Right lobe of liver (tissue), 6 donors: ENCODE results near the gene NOBOX. TPM values are rescaled to one million over a fixed set of nuclear protein-coding genes. Genes with fewer than 3 reads are reported as not detected.

Experiments used
- ATAC-seq, 4 donors: fragments of 200-7000 bp; cut with Tn5 transposase; one replicate each; pipeline ENCODE4 v1.9.1; 2020; ENCODE audit warnings: mild to moderate bottlenecking in 4 of 4, moderate library complexity in 4 of 4
- DNase-seq, 3 donors: peaks; one replicate each; pipeline ENCODE4 v3.0.0-alpha.2; 2020
- H3K27ac ChIP-seq, 3 donors: fragments of 200-600 bp; one replicate each; pipeline ENCODE4 v1.8.0; 2022
- H3K27me3 ChIP-seq, 2 donors: fragments of 200-600 bp; one replicate each; pipeline ENCODE4 v1.8.0; 2022
- H3K36me3 ChIP-seq, 4 donors: fragments of 200-600 bp; sonication (generic) in 1 of 4; one replicate each; pipeline versions ENCODE4 v1.5.1 to v1.8.0; 2017 to 2022; ENCODE audit warnings: control low read depth in 1 of 4
- H3K4me1 ChIP-seq, 4 donors: fragments of 200-600 bp; sonication (generic) in 1 of 4; one replicate each; pipeline versions ENCODE4 v1.5.1 to v1.8.0; 2017 to 2022; ENCODE audit warnings: control low read depth in 1 of 4
- H3K4me3 ChIP-seq, 3 donors: fragments of 200-600 bp; one replicate each; pipeline ENCODE4 v1.8.0; 2022
- H3K9me3 ChIP-seq, 4 donors: fragments of 200-600 bp; sonication (generic) in 1 of 4; one replicate each; pipeline versions ENCODE4 v1.5.1 to v1.8.0; 2017 to 2022; ENCODE audit warnings: control low read depth in 1 of 4
- POLR2A ChIP-seq: fragments of 450-650 bp; IDR thresholded peaks from one replicate; pipeline ENCODE4 v1.6.1; 2017; ENCODE audit warnings: antibody characterized with exemption, mild to moderate bottlenecking
- WGBS: methylation state at CpG from one replicate; pipeline ENCODE4 v1.1.6; 2018; ENCODE audit warnings: low coverage, low lambda C conversion rate; ENCODE audit not compliant: insufficient coverage; ENCODE audit errors: missing lambda C conversion rate; 5-methylcytosine and 5-hydroxymethylcytosine counted together
- intact Hi-C, 2 donors: fragments of 100-400 bp; cut with DNase I; formaldehyde crosslinking; loops; one replicate each; pipeline versions ENCODE4 v1.11.2 to v1.14.1; 2022
- total RNA-seq, 6 experiments: library from RNA; depleted of rRNA in 2 of 6; stranded (reverse); fragments of >200 nt in 2 of 6; fragmentation: NEBNext Ultra II Directional in 3 of 6; extraction: Animal tissue kit (Norgen Biotek cat#: 25700) in 3 of 6; gene quantifications; one replicate each; pipeline versions ENCODE4 v1.1.0 to v1.2.4, GENCODE V29; 2016 to 2023
- TF ChIP-seq, protein P1 (sequence below), 4 donors: fragments of 200-600 bp in 3 of 4; fragments of 450-650 bp in 1 of 4; IDR thresholded peaks; one replicate each; pipeline versions ENCODE4 v1.5.1 to v1.8.0; 2016 to 2022; ENCODE audit warnings: antibody characterized with exemption in 4 of 4, mild to moderate bottlenecking in 2 of 4
- donor health status: DM: no; HTN: yes; CAD: no.
- donor health status: DM: no; HTN: no; CAD: no.
- donor health status: DM: no; HTN: no; CAD: no.
- donor health status: DM: no; HTN: yes; CAD: no.
- donor health status: DM: no; HTN: yes; CAD: no.

The NOBOX gene
- total RNA-seq, 6 experiments from 2014 or later: not detected

DNA sequence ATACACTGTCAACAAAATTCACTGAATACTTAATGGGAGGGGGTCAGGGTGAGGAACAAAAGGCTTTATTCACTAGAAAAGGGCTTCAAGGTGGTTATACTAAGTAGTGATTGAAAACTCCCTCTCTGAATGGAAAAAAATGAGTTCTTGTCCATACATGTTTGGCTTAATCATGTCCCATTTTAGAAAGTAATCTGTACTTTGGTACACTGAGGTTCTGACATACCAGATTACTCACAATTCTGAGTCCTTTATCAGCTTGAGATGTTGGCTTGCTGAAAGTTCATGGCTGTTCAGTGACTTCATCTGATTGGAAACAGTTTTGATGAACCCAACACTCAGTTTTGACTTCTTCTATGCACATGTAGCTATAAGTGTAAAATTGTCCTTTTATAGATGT, 12.8 kb upstream of the NOBOX start:
- intact Hi-C loops: no loop called here
- no peaks in the 10 kb centered on the region for H3K4me1 ChIP-seq
- no peak overlapping the region for H3K4me3 ChIP-seq
- no peaks in the 10 kb centered on the region for H3K27me3 ChIP-seq
- no peak overlapping the region for H3K27ac ChIP-seq
- H3K36me3 ChIP-seq: no peaks in the 10 kb centered on the region
- H3K9me3 ChIP-seq: no peaks in the 10 kb centered on the region
- ATAC-seq: no peak
- no peak for DNase-seq
- TF ChIP-seq POLR2A: no peak
- TF ChIP-seq, protein P1, sequence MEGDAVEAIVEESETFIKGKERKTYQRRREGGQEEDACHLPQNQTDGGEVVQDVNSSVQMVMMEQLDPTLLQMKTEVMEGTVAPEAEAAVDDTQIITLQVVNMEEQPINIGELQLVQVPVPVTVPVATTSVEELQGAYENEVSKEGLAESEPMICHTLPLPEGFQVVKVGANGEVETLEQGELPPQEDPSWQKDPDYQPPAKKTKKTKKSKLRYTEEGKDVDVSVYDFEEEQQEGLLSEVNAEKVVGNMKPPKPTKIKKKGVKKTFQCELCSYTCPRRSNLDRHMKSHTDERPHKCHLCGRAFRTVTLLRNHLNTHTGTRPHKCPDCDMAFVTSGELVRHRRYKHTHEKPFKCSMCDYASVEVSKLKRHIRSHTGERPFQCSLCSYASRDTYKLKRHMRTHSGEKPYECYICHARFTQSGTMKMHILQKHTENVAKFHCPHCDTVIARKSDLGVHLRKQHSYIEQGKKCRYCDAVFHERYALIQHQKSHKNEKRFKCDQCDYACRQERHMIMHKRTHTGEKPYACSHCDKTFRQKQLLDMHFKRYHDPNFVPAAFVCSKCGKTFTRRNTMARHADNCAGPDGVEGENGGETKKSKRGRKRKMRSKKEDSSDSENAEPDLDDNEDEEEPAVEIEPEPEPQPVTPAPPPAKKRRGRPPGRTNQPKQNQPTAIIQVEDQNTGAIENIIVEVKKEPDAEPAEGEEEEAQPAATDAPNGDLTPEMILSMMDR (IDR thresholded peaks at IDR 0.05): no peak

DNA sequence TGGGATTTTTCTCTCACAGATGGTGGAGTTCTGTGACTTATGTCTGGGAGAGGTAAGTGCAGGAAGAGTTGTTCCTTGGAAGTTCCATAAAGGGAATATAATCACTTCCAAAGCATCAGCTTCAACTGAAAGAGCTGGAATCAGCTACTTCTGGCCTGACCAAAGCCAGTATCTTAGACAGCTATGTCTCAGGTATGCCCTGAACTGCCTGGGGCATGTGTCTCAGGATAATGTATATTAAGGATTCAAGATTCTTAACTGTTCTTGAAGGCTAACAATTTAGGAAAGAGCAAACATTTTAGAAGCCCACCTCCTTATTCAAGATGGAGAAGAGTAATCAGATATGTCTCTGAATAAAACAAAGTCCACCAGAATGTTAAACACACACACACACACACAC, 12.4 kb upstream of the NOBOX start:
- Histone ChIP-seq H3K4me1 (no peaks in the 10 kb centered on the region), H3K4me3 (no peak overlapping the region), H3K36me3 (no peaks in the 10 kb centered on the region), H3K27ac (no peak overlapping the region), H3K27me3 (no peaks in the 10 kb centered on the region), H3K9me3 (no peaks in the 10 kb centered on the region)
- ATAC-seq (no peak), DNase-seq (no peak)
- intact Hi-C loops: no loop called here
- TF ChIP-seq, protein P1 (IDR thresholded peaks at IDR 0.05): no peak
- no peak for TF ChIP-seq POLR2A

DNA sequence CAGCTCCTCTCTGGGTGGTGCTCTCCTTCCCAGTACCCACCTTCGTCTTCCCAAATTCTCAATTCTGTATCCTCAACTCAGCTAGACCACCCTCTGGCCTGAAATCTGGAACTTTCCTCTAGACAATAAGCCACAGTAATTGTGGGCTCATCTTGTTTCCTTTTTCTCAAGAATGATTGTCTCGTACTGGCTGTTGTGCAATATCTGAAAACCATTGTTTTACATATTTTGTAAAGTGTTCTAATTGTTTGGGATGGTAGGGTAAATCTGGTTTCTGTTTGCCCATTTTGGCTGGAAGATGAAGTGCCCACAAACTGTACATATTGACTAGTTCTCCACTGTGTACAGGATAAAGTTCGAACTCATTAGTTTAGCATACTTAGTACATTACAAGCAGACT, 11.3 kb upstream of the NOBOX start:
- no peaks in the 10 kb centered on the region for H3K9me3 ChIP-seq
- no peak overlapping the region for H3K27ac ChIP-seq
- H3K36me3 ChIP-seq: no peaks in the 10 kb centered on the region
- H3K27me3 ChIP-seq: no peaks in the 10 kb centered on the region
- H3K4me1 ChIP-seq: no peaks in the 10 kb centered on the region
- no peak for DNase-seq
- H3K4me3 ChIP-seq: no peak overlapping the region
- TF ChIP-seq POLR2A: no peak
- TF ChIP-seq, protein P1 (IDR thresholded peaks at IDR 0.05): no peak
- intact Hi-C loops: no loop called here
- WGBS: 63% methylated on average over 3 of the region's 3 CpGs
- no peak for ATAC-seq

DNA sequence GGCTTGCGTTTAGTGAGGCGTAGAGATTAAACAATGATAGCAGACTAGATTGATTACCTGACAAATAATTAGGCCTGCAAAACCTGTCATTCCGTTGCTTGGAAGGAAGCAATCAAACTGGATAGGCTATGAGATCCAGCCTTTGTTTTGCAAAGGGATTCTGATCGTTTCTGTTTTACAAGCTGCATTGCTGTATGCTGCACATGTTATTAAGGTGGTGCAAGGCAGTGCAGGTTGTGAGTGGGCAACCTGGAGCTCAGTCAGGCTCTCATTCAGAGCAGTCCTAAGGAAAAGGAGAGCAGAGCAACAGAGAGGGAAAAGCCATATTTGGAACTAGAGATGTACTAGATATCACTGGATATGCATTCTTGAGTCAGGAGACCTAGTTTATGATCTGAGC, 6.9 kb upstream of the NOBOX start:
- no peaks in the 10 kb centered on the region for H3K9me3 ChIP-seq
- no peak overlapping the region for H3K27ac ChIP-seq
- H3K27me3 ChIP-seq: no peaks in the 10 kb centered on the region
- H3K36me3 ChIP-seq: no peaks in the 10 kb centered on the region
- ATAC-seq (no peak), DNase-seq (no peak)
- H3K4me3 ChIP-seq: no peak overlapping the region
- H3K4me1 ChIP-seq: no peaks in the 10 kb centered on the region
- TF ChIP-seq, protein P1 (IDR thresholded peaks at IDR 0.05): no peak
- no peak for TF ChIP-seq POLR2A
- intact Hi-C loops: no loop called here
- 19% methylated on average over 4 of the region's 4 CpGs for WGBS

DNA sequence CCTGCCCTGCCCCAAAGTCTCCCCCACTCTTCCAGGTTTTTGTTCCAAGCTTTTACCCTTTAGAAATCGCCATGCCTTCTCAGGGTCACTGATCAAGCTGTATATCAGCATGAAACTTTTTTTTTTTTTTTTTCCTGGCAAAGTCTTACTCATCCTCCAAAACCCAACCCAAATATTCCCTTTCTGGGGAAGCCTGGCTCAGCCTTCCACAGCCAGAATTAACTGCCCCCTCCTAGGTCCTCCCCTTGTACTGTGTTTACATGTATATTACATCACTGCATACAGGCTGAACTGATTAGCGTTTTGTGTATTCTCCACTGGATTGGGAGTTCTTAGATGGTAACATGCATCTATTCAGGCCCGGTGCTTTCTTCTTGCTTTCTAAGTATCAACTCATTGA, 4.6 kb upstream of the NOBOX start:
- ATAC-seq (no peak), DNase-seq (no peak)
- no peaks in the 10 kb centered on the region for H3K27me3 ChIP-seq
- WGBS: 58% methylated on average over 3 of the region's 3 CpGs
- intact Hi-C loops: no loop called here
- H3K36me3 ChIP-seq: no peaks in the 10 kb centered on the region
- no peaks in the 10 kb centered on the region for H3K4me1 ChIP-seq
- H3K4me3 ChIP-seq: no peak overlapping the region
- H3K9me3 ChIP-seq: no peaks in the 10 kb centered on the region
- no peak overlapping the region for H3K27ac ChIP-seq
- TF ChIP-seq POLR2A: no peak
- TF ChIP-seq, protein P1 (IDR thresholded peaks at IDR 0.05): no peak
